ENCODE data around the gene DPYSL3.

Gene DPYSL3

GRCh38 chr5:147408980-147409379 is 100.9 kb downstream of the DPYSL3 start:
- H3K4me3 ChIP-seq (ENCODE audit: insufficient read depth, low read depth, low read length, poor library complexity, severe bottlenecking): no peak overlapping the region
- DNase-seq: no peak
- no peak overlapping the region for H3K27ac ChIP-seq (ENCODE audit: insufficient read depth, low read length, poor library complexity, severe bottlenecking)
- no peaks in the 10 kb centered on the region for H3K36me3 ChIP-seq (ENCODE audit: control insufficient read depth, insufficient read depth, low read length)
- no peaks in the 10 kb centered on the region for H3K9me3 ChIP-seq (ENCODE audit: control insufficient read depth, low read length)
- H3K4me1 ChIP-seq (ENCODE audit: control insufficient read depth, insufficient read depth, low read length, poor library complexity, severe bottlenecking): no peaks in the 10 kb centered on the region
- no peaks in the 10 kb centered on the region for H3K27me3 ChIP-seq (replicated peaks; ENCODE audit: control insufficient read depth, insufficient read depth, low read length, poor library complexity, severe bottlenecking)

GRCh38 chr5:147407094-147407681 is 102.7 kb downstream of the DPYSL3 start:
- Histone ChIP-seq H3K27me3 (replicated peaks; ENCODE audit: control insufficient read depth, insufficient read depth, low read length, poor library complexity, severe bottlenecking) (no peaks in the 10 kb centered on the region), H3K4me3 (ENCODE audit: insufficient read depth, low read depth, low read length, poor library complexity, severe bottlenecking) (no peak overlapping the region), H3K36me3 (ENCODE audit: control insufficient read depth, insufficient read depth, low read length) (no peaks in the 10 kb centered on the region), H3K27ac (ENCODE audit: insufficient read depth, low read length, poor library complexity, severe bottlenecking) (no peak overlapping the region), H3K4me1 (ENCODE audit: control insufficient read depth, insufficient read depth, low read length, poor library complexity, severe bottlenecking) (no peaks in the 10 kb centered on the region), H3K9me3 (ENCODE audit: control insufficient read depth, low read length) (no peaks in the 10 kb centered on the region)
- no peak for DNase-seq

DNA sequence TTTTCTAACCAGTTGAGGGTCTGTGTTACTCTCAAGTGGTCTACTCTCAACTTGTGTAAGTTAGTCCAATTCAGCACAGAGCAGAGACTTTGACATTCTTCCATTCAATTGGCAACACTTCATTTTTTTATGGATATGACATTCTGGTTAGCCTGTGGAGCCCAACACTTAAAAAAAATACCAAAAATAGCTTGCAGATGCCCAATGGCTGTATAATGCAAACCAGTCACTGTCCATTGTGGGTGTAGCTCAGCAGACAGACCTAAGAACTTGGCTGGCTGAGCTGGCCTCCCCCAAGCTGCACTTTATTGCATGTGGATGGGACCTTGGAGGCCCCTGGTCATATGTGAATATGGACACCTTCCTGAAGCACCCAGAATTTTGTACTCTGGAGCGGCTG is 103.2 kb downstream of the DPYSL3 start:
- Histone ChIP-seq H3K27ac (ENCODE audit: insufficient read depth, low read length, poor library complexity, severe bottlenecking) (no peak overlapping the region), H3K9me3 (ENCODE audit: control insufficient read depth, low read length) (no peaks in the 10 kb centered on the region), H3K27me3 (replicated peaks; ENCODE audit: control insufficient read depth, insufficient read depth, low read length, poor library complexity, severe bottlenecking) (no peaks in the 10 kb centered on the region), H3K4me3 (ENCODE audit: insufficient read depth, low read depth, low read length, poor library complexity, severe bottlenecking) (no peak overlapping the region), H3K4me1 (ENCODE audit: control insufficient read depth, insufficient read depth, low read length, poor library complexity, severe bottlenecking) (no peaks in the 10 kb centered on the region), H3K36me3 (ENCODE audit: control insufficient read depth, insufficient read depth, low read length) (no peaks in the 10 kb centered on the region)
- no peak for DNase-seq

DNA sequence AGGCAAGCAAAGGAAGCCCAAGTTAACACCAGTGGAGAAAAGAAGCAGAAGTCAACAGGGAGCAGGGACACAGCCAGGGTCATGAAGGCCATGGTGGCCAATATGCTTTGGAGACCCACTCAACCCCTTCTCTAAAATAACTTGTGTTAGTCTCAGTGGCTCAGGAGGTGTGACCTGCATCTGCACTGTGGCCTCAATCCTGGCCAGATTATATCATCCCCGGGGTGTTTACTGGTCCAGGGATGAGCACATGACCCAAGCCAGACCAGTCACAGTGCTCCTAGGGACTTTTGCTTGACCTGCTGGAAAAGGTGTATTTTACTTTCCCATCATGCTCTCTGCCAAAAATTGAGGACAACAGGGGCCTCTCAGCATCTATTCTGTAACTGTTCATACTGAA is 105.2 kb downstream of the DPYSL3 start:
- Histone ChIP-seq H3K27ac (ENCODE audit: insufficient read depth, low read length, poor library complexity, severe bottlenecking) (no peak overlapping the region), H3K36me3 (ENCODE audit: control insufficient read depth, insufficient read depth, low read length) (no peaks in the 10 kb centered on the region)

GRCh38 chr5:147403651-147404640 is 105.9 kb downstream of the DPYSL3 start:
- no peaks in the 10 kb centered on the region for H3K36me3 ChIP-seq (ENCODE audit: control insufficient read depth, insufficient read depth, low read length)
- no peak overlapping the region for H3K27ac ChIP-seq (ENCODE audit: insufficient read depth, low read length, poor library complexity, severe bottlenecking)
- H3K27me3 ChIP-seq (replicated peaks; ENCODE audit: control insufficient read depth, insufficient read depth, low read length, poor library complexity, severe bottlenecking): no peaks in the 10 kb centered on the region
- H3K4me3 ChIP-seq (ENCODE audit: insufficient read depth, low read depth, low read length, poor library complexity, severe bottlenecking): no peak overlapping the region
- H3K4me1 ChIP-seq (ENCODE audit: control insufficient read depth, insufficient read depth, low read length, poor library complexity, severe bottlenecking): no peaks in the 10 kb centered on the region
- H3K9me3 ChIP-seq (ENCODE audit: control insufficient read depth, low read length): no peaks in the 10 kb centered on the region
- no peak for DNase-seq

More for the DNA sequence above, 105.2 kb downstream of the DPYSL3 start:
- Histone ChIP-seq H3K4me1 (ENCODE audit: control insufficient read depth, insufficient read depth, low read length, poor library complexity, severe bottlenecking) (no peaks in the 10 kb centered on the region), H3K9me3 (ENCODE audit: control insufficient read depth, low read length) (no peaks in the 10 kb centered on the region), H3K4me3 (ENCODE audit: insufficient read depth, low read depth, low read length, poor library complexity, severe bottlenecking) (no peak overlapping the region), H3K27me3 (replicated peaks; ENCODE audit: control insufficient read depth, insufficient read depth, low read length, poor library complexity, severe bottlenecking) (no peaks in the 10 kb centered on the region)
- DNase-seq: no peak

DNA sequence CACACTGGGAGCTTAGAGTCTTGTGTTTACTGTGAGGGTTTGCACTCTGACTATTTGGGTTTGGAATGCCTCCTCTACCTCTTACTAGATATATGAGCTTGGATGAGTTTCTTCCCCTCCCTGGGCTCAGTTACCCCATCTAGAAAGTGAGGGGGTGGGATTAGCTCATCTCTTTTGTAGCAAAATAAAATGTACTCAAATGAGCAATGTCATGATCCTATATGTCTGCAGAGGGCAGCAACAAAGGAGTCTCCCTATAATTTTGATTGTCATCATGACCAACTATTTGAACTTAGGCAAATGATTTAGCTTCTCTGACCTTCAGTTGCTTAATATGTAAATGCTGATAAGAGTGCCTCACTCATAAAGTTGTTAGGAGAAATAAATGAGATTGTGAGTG is 109.0 kb downstream of the DPYSL3 start:
- no peaks in the 10 kb centered on the region for H3K27me3 ChIP-seq (replicated peaks; ENCODE audit: control insufficient read depth, insufficient read depth, low read length, poor library complexity, severe bottlenecking)

DNA sequence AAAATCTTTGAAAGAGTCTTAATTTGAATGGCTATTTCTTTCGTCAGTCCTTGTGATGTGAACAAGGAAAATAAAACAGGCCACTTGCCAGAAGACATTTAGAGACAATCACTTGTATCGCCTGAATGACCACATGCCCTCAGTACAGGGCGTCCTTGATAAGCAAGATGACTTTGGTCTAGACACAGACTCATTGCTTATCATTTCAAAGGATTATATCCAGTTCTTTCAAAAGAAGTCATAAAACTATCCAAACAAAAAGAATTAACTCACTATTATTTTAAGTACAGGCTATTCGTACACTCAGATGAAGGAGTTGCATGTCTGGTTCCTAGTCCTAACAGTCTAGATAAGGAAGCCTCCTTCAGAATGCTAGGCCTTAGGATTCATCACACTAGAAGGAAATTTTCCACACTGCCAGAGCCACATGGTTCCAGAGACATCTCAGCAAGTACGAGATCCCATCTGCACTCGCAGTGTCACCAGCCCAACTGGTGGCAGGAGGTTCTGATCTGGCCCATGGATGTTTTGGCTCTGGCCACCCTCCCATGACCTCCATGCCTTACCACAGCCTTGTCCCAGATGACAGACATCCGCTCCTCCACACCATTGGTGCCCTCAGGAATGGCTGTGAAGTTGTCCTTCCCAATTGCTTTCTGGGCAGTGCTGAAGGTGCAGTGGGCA is 109.6 kb downstream of the DPYSL3 start:
- Histone ChIP-seq H3K4me1 (ENCODE audit: control insufficient read depth, insufficient read depth, low read length, poor library complexity, severe bottlenecking) (no peaks in the 10 kb centered on the region), H3K4me3 (ENCODE audit: insufficient read depth, low read depth, low read length, poor library complexity, severe bottlenecking) (no peak overlapping the region), H3K9me3 (ENCODE audit: control insufficient read depth, low read length) (no peaks in the 10 kb centered on the region), H3K36me3 (ENCODE audit: control insufficient read depth, insufficient read depth, low read length) (no peaks in the 10 kb centered on the region), H3K27me3 (replicated peaks; ENCODE audit: control insufficient read depth, insufficient read depth, low read length, poor library complexity, severe bottlenecking) (no peaks in the 10 kb centered on the region), H3K27ac (ENCODE audit: insufficient read depth, low read length, poor library complexity, severe bottlenecking) (no peak overlapping the region)
- no peak for DNase-seq

More for the DNA sequence above, 109.0 kb downstream of the DPYSL3 start:
- H3K9me3 ChIP-seq (ENCODE audit: control insufficient read depth, low read length): no peaks in the 10 kb centered on the region
- H3K4me3 ChIP-seq (ENCODE audit: insufficient read depth, low read depth, low read length, poor library complexity, severe bottlenecking): no peak overlapping the region
- H3K36me3 ChIP-seq (ENCODE audit: control insufficient read depth, insufficient read depth, low read length): no peaks in the 10 kb centered on the region
- no peak for DNase-seq
- no peak overlapping the region for H3K27ac ChIP-seq (ENCODE audit: insufficient read depth, low read length, poor library complexity, severe bottlenecking)
- H3K4me1 ChIP-seq (ENCODE audit: control insufficient read depth, insufficient read depth, low read length, poor library complexity, severe bottlenecking): no peaks in the 10 kb centered on the region

GRCh38 chr5:147398860-147399259 is 111.0 kb downstream of the DPYSL3 start:
- DNase-seq: no peak
- Histone ChIP-seq H3K36me3 (ENCODE audit: control insufficient read depth, insufficient read depth, low read length) (no peaks in the 10 kb centered on the region), H3K27ac (ENCODE audit: insufficient read depth, low read length, poor library complexity, severe bottlenecking) (no peak overlapping the region)

GRCh38 chr5:147397616-147398015 is 112.3 kb downstream of the DPYSL3 start:
- H3K9me3 ChIP-seq (ENCODE audit: control insufficient read depth, low read length): no peaks in the 10 kb centered on the region
- H3K27me3 ChIP-seq (replicated peaks; ENCODE audit: control insufficient read depth, insufficient read depth, low read length, poor library complexity, severe bottlenecking): no peaks in the 10 kb centered on the region
- no peaks in the 10 kb centered on the region for H3K4me1 ChIP-seq (ENCODE audit: control insufficient read depth, insufficient read depth, low read length, poor library complexity, severe bottlenecking)
- H3K4me3 ChIP-seq (ENCODE audit: insufficient read depth, low read depth, low read length, poor library complexity, severe bottlenecking): no peak overlapping the region
- H3K36me3 ChIP-seq (ENCODE audit: control insufficient read depth, insufficient read depth, low read length): no peaks in the 10 kb centered on the region
- H3K27ac ChIP-seq (ENCODE audit: insufficient read depth, low read length, poor library complexity, severe bottlenecking): no peak overlapping the region
- DNase-seq: no peak

More at GRCh38 chr5:147398860-147399259, 111.0 kb downstream of the DPYSL3 start:
- no peaks in the 10 kb centered on the region for H3K9me3 ChIP-seq (ENCODE audit: control insufficient read depth, low read length)
- no peaks in the 10 kb centered on the region for H3K4me1 ChIP-seq (ENCODE audit: control insufficient read depth, insufficient read depth, low read length, poor library complexity, severe bottlenecking)
- H3K4me3 ChIP-seq (ENCODE audit: insufficient read depth, low read depth, low read length, poor library complexity, severe bottlenecking): no peak overlapping the region
- no peaks in the 10 kb centered on the region for H3K27me3 ChIP-seq (replicated peaks; ENCODE audit: control insufficient read depth, insufficient read depth, low read length, poor library complexity, severe bottlenecking)

Data from effector memory CD4-positive, alpha-beta T cell (primary cell).